GM18505 (cell line): ENCODE results near the gene RRP1.

ENCODE experiments used
- ATAC-seq: cut with Tn5 transposase; IDR thresholded peaks from one replicate; pipeline ENCODE4 v1.9.1; 2021; ENCODE audit not compliant: unreplicated experiment
- POLR2A ChIP-seq: IDR thresholded peaks from 4 replicates; pipeline ENCODE4 v1.6.1; 2011; ENCODE audit warnings: borderline replicate concordance; ENCODE audit not compliant: insufficient read depth, insufficient read length; ENCODE audit errors: extremely low read depth

Gene RRP1

DNA sequence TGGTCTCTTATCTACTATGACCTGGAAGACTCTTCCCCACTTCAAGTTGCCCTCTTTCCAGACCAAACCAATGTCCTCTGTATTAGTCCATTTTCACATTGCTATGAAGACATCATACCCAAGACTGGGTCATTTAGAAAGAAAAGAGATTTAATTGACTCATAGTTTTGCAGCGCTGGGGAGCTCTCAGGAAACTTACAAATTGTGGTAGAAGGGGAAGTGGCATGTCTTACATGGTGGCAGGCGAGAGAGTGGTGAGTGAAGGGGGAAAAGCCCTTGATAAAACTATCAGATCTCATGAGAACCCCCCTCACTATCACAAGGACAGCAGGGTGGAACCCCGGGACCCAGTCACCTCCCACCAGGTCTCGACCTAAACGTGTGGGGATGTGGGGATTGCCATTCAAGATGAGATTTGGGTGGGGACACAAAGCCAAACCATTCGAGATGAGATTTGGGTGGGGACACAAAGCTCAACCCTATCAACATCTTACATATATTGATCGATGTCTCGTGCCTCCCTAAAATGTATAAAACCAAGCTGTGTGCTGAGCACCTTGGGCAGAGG is 61.4 kb downstream of the RRP1 start:
- TF ChIP-seq POLR2A = no peak
- no peak for ATAC-seq

DNA sequence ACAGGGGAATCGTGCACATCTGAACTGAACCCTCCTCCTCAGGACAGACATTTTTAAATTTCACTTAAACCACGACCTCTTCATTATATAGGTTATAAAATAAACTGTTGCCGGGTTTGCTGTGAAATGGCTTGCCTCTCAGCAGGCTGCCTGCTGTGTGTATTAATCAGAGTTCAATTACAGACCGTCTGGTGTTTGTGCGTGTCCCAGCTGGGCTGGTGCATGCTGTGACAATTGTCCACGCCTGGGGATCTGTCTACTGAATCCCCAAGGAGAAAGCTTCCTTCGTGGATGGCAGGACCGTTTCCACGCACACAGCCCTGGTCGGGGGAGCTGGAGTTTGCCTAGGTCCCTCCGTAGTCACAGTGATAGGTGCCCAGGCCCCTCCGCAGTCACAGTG is 62.2 kb downstream of the RRP1 start:
- ATAC-seq = no peak
- no peak for TF ChIP-seq POLR2A

DNA sequence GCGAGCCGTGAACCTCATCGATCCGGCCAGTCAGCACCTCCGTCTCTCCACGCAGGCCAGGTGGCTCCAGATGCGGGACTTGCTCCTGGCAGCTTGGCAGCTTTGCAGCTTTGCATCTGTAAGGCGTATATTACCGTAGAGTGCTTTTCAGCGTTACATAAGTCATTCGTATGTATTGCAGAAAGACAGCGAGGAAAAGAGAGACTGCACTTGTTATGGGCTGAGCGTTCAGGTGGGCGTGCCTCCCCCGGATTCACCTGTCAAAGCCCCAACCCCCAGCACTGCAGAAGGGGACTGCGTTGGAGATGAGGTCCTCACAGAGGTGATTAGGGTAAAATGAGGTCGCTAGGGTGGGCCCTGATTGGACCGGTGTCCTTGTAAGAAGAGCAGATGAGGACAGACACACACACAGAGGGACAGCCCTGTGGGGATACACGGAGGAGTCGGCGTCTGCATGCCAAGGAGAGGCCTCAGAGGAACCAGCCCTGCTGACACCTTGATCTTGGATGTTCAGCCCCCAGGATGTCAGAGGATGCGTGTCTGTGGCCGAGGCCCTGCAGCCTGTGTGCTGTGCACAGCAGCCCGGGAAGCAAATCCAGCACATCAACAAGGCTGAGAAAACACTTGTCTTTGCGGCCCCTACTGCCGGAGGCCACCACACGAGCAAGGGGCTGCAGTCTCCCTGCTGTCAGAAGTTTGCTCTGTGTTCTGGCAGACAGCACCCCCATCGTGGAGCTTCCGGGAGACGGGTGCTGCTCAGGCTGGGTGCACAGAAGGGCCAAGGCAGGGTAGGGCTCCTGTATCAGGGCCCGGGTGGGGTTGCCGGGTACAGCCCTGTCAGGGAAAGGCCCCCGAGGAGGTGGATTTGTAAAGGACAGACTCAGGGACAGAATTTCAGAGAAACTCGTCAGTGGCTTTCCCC is 64.7 kb downstream of the RRP1 start:
- no peak for ATAC-seq
- TF ChIP-seq POLR2A = no peak
